ENCODE data around the gene FEZ2. TPM values are rescaled to one million over a fixed set of nuclear protein-coding genes. Genes with fewer than 3 reads are reported as not detected.

FEZ2 gene
- total RNA-seq, 2 donors from 2014 or later, result 37.5 to 49.8 TPM

GRCh38 chr2:36584148-36584794 lies 13.7 kb downstream of the FEZ2 start:
- DNase-seq (ENCODE audit: low spot score), result no peak
- WGBS, result 97% methylated on average over 1 of the region's 1 CpG
- Histone ChIP-seq H3K36me3 (no peaks in the 10 kb centered on the region), H3K27ac (no peak overlapping the region), H3K4me3 (no peak overlapping the region), H3K4me1 (replicated peaks) (no peaks in the 10 kb centered on the region), H3K27me3 (replicated peaks; ENCODE audit: insufficient read depth) (no peaks in the 10 kb centered on the region), H3K9me3 (no peaks in the 10 kb centered on the region)
- TF ChIP-seq CTCF (IDR thresholded peaks at IDR 0.05) (no peak), POLR2A (IDR thresholded peaks at IDR 0.05) (no peak), POLR2AphosphoS5 (IDR thresholded peaks at IDR 0.05) (no peak)
- intact Hi-C loops (cut with DNase I), result no loop called here

- 49% methylated on average over 3 of the region's 3 CpGs for WGBS
- H3K4me1 ChIP-seq (replicated peaks), result no peaks in the 10 kb centered on the region
- no peaks in the 10 kb centered on the region for H3K9me3 ChIP-seq
- DNase-seq (ENCODE audit: low spot score), result no peak
- H3K4me3 ChIP-seq, result no peak overlapping the region
- no peak overlapping the region for H3K27ac ChIP-seq
- no peaks in the 10 kb centered on the region for H3K36me3 ChIP-seq
- intact Hi-C loops (cut with DNase I), result no loop called here
- TF ChIP-seq POLR2AphosphoS5 (IDR thresholded peaks at IDR 0.05) (no peak), POLR2A (IDR thresholded peaks at IDR 0.05) (no peak), CTCF (IDR thresholded peaks at IDR 0.05) (no peak)
- H3K27me3 ChIP-seq (replicated peaks; ENCODE audit: insufficient read depth), result no peaks in the 10 kb centered on the region
Observed at GRCh38 chr2:36582951-36583350, 15.0 kb downstream of the FEZ2 start.

DNA sequence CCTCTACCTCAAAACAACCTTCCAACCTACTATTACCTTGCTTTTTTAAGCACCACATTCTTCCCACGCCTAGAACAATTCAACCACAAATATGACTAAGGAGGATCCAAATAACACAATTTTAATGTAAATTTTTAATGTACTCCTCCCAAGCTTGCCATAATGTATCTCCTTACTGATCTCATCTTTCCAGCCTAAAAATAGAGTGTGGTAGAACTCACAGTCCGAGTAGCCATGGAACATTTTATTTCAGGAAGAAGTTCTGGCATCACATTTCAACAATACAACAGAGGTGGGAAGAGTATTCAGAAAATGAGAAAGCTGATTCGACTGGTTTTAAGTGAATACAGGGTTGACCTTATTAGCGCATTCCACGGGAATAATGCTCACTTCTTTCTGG lies 15.4 kb downstream of the FEZ2 start:
- Histone ChIP-seq H3K27me3 (replicated peaks; ENCODE audit: insufficient read depth) (no peaks in the 10 kb centered on the region), H3K36me3 (no peaks in the 10 kb centered on the region), H3K27ac (no peak overlapping the region), H3K4me3 (no peak overlapping the region), H3K4me1 (replicated peaks) (no peaks in the 10 kb centered on the region), H3K9me3 (no peaks in the 10 kb centered on the region)
- intact Hi-C loops (cut with DNase I), result no loop called here
- no peak for DNase-seq (ENCODE audit: low spot score)
- 80% methylated on average over 5 of the region's 5 CpGs for WGBS
- TF ChIP-seq CTCF (IDR thresholded peaks at IDR 0.05), result no peak
- TF ChIP-seq POLR2A (IDR thresholded peaks at IDR 0.05), result no peak
- no peak for TF ChIP-seq POLR2AphosphoS5 (IDR thresholded peaks at IDR 0.05)

- intact Hi-C loops (cut with DNase I), result no loop called here
- Histone ChIP-seq H3K4me3 (no peak overlapping the region), H3K9me3 (no peaks in the 10 kb centered on the region), H3K4me1 (replicated peaks) (no peaks in the 10 kb centered on the region), H3K27ac (no peak overlapping the region), H3K36me3 (no peaks in the 10 kb centered on the region), H3K27me3 (replicated peaks; ENCODE audit: insufficient read depth) (no peaks in the 10 kb centered on the region)
- TF ChIP-seq CTCF (IDR thresholded peaks at IDR 0.05) (no peak), POLR2A (IDR thresholded peaks at IDR 0.05) (no peak), POLR2AphosphoS5 (IDR thresholded peaks at IDR 0.05) (no peak)
- DNase-seq (ENCODE audit: low spot score), result no peak
Observed at GRCh38 chr2:36579297-36579664, 18.7 kb downstream of the FEZ2 start.
